ENCODE measurements around the gene C3orf18. TPM values are rescaled to one million over a fixed set of nuclear protein-coding genes. Genes with fewer than 3 reads are reported as not detected.

The C3orf18 gene
- polyA plus RNA-seq, 1 donor from 2014 or later, result 39.9 TPM

DNA sequence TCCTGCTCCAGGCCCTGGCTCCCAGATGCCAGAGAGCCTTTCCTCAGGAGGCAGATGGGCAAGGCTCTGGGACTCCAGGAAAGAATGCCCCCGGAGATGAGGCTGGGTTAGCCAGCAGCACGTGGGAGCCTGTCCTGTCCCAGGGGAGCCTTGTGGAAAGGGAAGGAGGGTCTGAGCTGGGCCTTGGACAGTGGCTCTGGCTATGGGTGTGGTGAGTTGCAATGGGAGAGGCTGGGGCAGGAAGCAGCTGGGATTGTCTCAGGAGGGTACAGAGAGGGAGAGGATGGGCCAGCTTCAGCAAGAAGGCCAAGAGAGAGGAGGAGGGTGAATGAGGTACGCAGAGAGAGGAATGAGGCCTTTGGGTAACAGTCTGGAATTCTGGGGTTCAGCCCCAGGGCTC is 46.7 kb downstream of the C3orf18 start:
- no peaks in the 10 kb centered on the region for H3K27me3 ChIP-seq (ENCODE audit: insufficient read depth, low read depth, low read length)
- H3K9me2 ChIP-seq (ENCODE audit: insufficient read depth, low read length), result no peaks in the 10 kb centered on the region
- TF ChIP-seq, protein P1, sequence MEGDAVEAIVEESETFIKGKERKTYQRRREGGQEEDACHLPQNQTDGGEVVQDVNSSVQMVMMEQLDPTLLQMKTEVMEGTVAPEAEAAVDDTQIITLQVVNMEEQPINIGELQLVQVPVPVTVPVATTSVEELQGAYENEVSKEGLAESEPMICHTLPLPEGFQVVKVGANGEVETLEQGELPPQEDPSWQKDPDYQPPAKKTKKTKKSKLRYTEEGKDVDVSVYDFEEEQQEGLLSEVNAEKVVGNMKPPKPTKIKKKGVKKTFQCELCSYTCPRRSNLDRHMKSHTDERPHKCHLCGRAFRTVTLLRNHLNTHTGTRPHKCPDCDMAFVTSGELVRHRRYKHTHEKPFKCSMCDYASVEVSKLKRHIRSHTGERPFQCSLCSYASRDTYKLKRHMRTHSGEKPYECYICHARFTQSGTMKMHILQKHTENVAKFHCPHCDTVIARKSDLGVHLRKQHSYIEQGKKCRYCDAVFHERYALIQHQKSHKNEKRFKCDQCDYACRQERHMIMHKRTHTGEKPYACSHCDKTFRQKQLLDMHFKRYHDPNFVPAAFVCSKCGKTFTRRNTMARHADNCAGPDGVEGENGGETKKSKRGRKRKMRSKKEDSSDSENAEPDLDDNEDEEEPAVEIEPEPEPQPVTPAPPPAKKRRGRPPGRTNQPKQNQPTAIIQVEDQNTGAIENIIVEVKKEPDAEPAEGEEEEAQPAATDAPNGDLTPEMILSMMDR (IDR thresholded peaks at IDR 0.05; ENCODE audit: poor library complexity, severe bottlenecking), result no peak
- TF ChIP-seq EP300 (conservative IDR thresholded peaks at IDR 0.05; ENCODE audit: poor library complexity, severe bottlenecking), result no peak
- no peak for TF ChIP-seq MXI1 (conservative IDR thresholded peaks at IDR 0.05; ENCODE audit: poor library complexity, severe bottlenecking)
- TF ChIP-seq RAD21 (conservative IDR thresholded peaks at IDR 0.05), result no peak
- TF ChIP-seq POLR2AphosphoS5 (IDR thresholded peaks at IDR 0.05), result no peak
- no peak for TF ChIP-seq TAF1 (IDR thresholded peaks at IDR 0.05; ENCODE audit: low read depth)
- no peak for TF ChIP-seq SMC3 (conservative IDR thresholded peaks at IDR 0.05; ENCODE audit: poor library complexity)
- TF ChIP-seq, protein P2, sequence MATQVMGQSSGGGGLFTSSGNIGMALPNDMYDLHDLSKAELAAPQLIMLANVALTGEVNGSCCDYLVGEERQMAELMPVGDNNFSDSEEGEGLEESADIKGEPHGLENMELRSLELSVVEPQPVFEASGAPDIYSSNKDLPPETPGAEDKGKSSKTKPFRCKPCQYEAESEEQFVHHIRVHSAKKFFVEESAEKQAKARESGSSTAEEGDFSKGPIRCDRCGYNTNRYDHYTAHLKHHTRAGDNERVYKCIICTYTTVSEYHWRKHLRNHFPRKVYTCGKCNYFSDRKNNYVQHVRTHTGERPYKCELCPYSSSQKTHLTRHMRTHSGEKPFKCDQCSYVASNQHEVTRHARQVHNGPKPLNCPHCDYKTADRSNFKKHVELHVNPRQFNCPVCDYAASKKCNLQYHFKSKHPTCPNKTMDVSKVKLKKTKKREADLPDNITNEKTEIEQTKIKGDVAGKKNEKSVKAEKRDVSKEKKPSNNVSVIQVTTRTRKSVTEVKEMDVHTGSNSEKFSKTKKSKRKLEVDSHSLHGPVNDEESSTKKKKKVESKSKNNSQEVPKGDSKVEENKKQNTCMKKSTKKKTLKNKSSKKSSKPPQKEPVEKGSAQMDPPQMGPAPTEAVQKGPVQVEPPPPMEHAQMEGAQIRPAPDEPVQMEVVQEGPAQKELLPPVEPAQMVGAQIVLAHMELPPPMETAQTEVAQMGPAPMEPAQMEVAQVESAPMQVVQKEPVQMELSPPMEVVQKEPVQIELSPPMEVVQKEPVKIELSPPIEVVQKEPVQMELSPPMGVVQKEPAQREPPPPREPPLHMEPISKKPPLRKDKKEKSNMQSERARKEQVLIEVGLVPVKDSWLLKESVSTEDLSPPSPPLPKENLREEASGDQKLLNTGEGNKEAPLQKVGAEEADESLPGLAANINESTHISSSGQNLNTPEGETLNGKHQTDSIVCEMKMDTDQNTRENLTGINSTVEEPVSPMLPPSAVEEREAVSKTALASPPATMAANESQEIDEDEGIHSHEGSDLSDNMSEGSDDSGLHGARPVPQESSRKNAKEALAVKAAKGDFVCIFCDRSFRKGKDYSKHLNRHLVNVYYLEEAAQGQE (IDR thresholded peaks at IDR 0.05; ENCODE audit: borderline replicate concordance), result no peak
- no peak for TF ChIP-seq EZH2 (IDR thresholded peaks at IDR 0.05; ENCODE audit: borderline replicate concordance, insufficient read depth, low read length, poor library complexity, severe bottlenecking)
- H3F3A ChIP-seq (ENCODE audit: insufficient read depth, low read length, poor library complexity, severe bottlenecking), result peaks cover 8% of the 10 kb centered on the region
- no peaks in the 10 kb centered on the region for H3K9me3 ChIP-seq (ENCODE audit: low read length)
- H3K79me2 ChIP-seq (replicated peaks; ENCODE audit: insufficient read depth, low read length), result no peaks in the 10 kb centered on the region
- H4K20me1 ChIP-seq (ENCODE audit: insufficient read depth), result no peaks in the 10 kb centered on the region
- H3K4me3 ChIP-seq (ENCODE audit: low read length), result no peak overlapping the region
- no peak overlapping the region for H3K9ac ChIP-seq (ENCODE audit: low read length)
- no peak overlapping the region for H3K27ac ChIP-seq (ENCODE audit: low read length)
- no peak overlapping the region for H3K4me2 ChIP-seq (ENCODE audit: low read length)
- H2AFZ ChIP-seq (ENCODE audit: low read depth, low read length), result no peak overlapping the region
- H3K36me3 ChIP-seq (ENCODE audit: insufficient read depth, low read length), result no peaks in the 10 kb centered on the region

DNA sequence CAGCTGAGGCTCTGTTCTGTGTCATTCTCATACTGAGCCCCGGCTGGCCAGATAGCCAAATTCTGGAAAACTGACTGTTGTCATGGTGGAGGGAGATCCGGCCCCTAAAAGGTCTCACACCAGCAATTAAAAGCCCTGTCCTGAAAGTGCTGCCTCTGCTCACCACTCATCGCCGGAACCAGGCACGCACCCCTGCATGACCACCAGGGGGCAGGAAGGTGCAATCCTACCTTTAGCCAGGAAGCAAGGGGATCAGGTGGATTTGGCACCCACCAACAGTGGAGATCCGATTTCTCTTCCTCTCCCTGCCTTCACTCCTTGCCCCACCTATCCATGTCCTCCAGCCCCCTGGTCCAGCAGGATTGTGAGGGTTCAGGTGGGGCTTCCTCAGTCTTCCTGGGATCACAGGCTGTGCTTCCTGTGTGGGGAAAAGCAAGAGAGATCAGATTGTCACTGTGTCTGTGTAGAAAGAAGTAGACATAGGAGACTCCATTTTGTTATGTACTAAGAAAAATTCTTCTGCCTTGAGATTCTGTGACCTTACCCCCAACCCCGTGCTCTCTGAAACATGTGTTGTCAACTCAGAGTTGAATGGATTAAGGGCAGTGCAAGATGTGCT is 48.0 kb downstream of the C3orf18 start:
- H3K4me3 ChIP-seq (ENCODE audit: low read length), result no peak overlapping the region
- no peaks in the 10 kb centered on the region for H3K36me3 ChIP-seq (ENCODE audit: insufficient read depth, low read length)
- H3K9me2 ChIP-seq (ENCODE audit: insufficient read depth, low read length), result no peaks in the 10 kb centered on the region
- H2AFZ ChIP-seq (ENCODE audit: low read depth, low read length), result no peak overlapping the region
- no peaks in the 10 kb centered on the region for H3K27me3 ChIP-seq (ENCODE audit: insufficient read depth, low read depth, low read length)
- no peaks in the 10 kb centered on the region for H4K20me1 ChIP-seq (ENCODE audit: insufficient read depth)
- no peaks in the 10 kb centered on the region for H3K79me2 ChIP-seq (replicated peaks; ENCODE audit: insufficient read depth, low read length)
- TF ChIP-seq TAF1 (IDR thresholded peaks at IDR 0.05; ENCODE audit: low read depth) (no peak), EZH2 (IDR thresholded peaks at IDR 0.05; ENCODE audit: borderline replicate concordance, insufficient read depth, low read length, poor library complexity, severe bottlenecking) (no peak), EP300 (conservative IDR thresholded peaks at IDR 0.05; ENCODE audit: poor library complexity, severe bottlenecking) (no peak), SMC3 (conservative IDR thresholded peaks at IDR 0.05; ENCODE audit: poor library complexity) (peak; percentile 82), POLR2AphosphoS5 (IDR thresholded peaks at IDR 0.05) (no peak), MXI1 (conservative IDR thresholded peaks at IDR 0.05; ENCODE audit: poor library complexity, severe bottlenecking) (no peak), RAD21 (conservative IDR thresholded peaks at IDR 0.05) (peak; percentile 70)
- TF ChIP-seq, protein P1 (IDR thresholded peaks at IDR 0.05; ENCODE audit: poor library complexity, severe bottlenecking), result peak; percentile 77
- TF ChIP-seq, protein P2 (IDR thresholded peaks at IDR 0.05; ENCODE audit: borderline replicate concordance), result no peak
- no peaks in the 10 kb centered on the region for H3K9me3 ChIP-seq (ENCODE audit: low read length)
- no peak overlapping the region for H3K4me2 ChIP-seq (ENCODE audit: low read length)
- H3K9ac ChIP-seq (ENCODE audit: low read length), result no peak overlapping the region
- no peak overlapping the region for H3K27ac ChIP-seq (ENCODE audit: low read length)
- peaks cover 8% of the 10 kb centered on the region for H3F3A ChIP-seq (ENCODE audit: insufficient read depth, low read length, poor library complexity, severe bottlenecking)

All from neural cell (in vitro differentiated cells).